Prostate gland (tissue), 2 donors: ENCODE data around the gene IL11RA.

ENCODE experiments used
- POLR2A ChIP-seq: fragments of 450-650 bp; IDR thresholded peaks from one replicate; pipeline ENCODE4 v1.6.1; 2016; ENCODE audit warnings: antibody characterized with exemption, mild to moderate bottlenecking
- TF ChIP-seq, protein P1 (sequence below), 4 experiments: fragments of 200-600 bp in 2 of 4; fragments of 450-650 bp in 2 of 4; sonication (generic) in 2 of 4; IDR thresholded peaks; 1 replicate in 3 of 4; 2 replicates in 1 of 4; pipeline ENCODE4 v1.5.1; 2016 to 2019; ENCODE audit warnings: antibody characterized with exemption in 4 of 4, mild to moderate bottlenecking in 2 of 4, moderate library complexity in 2 of 4

- TF ChIP-seq, protein P1, sequence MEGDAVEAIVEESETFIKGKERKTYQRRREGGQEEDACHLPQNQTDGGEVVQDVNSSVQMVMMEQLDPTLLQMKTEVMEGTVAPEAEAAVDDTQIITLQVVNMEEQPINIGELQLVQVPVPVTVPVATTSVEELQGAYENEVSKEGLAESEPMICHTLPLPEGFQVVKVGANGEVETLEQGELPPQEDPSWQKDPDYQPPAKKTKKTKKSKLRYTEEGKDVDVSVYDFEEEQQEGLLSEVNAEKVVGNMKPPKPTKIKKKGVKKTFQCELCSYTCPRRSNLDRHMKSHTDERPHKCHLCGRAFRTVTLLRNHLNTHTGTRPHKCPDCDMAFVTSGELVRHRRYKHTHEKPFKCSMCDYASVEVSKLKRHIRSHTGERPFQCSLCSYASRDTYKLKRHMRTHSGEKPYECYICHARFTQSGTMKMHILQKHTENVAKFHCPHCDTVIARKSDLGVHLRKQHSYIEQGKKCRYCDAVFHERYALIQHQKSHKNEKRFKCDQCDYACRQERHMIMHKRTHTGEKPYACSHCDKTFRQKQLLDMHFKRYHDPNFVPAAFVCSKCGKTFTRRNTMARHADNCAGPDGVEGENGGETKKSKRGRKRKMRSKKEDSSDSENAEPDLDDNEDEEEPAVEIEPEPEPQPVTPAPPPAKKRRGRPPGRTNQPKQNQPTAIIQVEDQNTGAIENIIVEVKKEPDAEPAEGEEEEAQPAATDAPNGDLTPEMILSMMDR (IDR thresholded peaks at IDR 0.05), result peak; percentile 76 to 88 (median 82)
- no peak for TF ChIP-seq POLR2A
Measured at GRCh38 chr9:34612788-34613390, 39.1 kb upstream of the IL11RA start.
